GM21360 (cell line): ENCODE data around the gene CSNK2B.

Experiments
- ATAC-seq: cut with Tn5 transposase; IDR thresholded peaks from one replicate; pipeline ENCODE4 v1.9.1; 2021; ENCODE audit warnings: mild to moderate bottlenecking, moderate library complexity; ENCODE audit not compliant: unreplicated experiment

CSNK2B gene

GRCh38 chr6:31710523-31711219 is 44.8 kb downstream of the CSNK2B start:
- no peak for ATAC-seq

- no peak for ATAC-seq
These were observed 45.4 kb downstream of the CSNK2B start for GRCh38 chr6:31711233-31711632.

DNA sequence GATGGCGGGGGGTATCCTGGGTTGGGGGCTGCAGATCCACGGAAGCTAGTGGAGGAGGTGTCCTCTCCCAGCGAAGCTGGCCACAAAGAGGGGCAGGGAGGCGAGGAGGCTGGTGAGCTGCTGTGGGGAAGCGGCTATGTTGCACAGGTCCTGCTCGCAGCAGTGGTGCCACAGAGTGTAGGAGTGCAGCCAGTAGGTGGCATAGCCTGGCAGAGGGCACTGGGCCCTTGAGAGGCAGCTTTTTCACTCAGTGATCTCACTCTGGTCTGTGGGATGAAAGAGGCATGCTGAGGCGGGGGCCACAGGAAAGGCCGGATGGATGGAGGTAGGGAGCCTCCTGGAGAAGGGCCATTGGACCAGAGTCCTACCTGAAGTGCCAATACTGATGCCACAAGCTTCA is 46.4 kb downstream of the CSNK2B start:
- no peak for ATAC-seq

GRCh38 chr6:31713465-31713864 is 47.6 kb downstream of the CSNK2B start:
- ATAC-seq, result no peak

DNA sequence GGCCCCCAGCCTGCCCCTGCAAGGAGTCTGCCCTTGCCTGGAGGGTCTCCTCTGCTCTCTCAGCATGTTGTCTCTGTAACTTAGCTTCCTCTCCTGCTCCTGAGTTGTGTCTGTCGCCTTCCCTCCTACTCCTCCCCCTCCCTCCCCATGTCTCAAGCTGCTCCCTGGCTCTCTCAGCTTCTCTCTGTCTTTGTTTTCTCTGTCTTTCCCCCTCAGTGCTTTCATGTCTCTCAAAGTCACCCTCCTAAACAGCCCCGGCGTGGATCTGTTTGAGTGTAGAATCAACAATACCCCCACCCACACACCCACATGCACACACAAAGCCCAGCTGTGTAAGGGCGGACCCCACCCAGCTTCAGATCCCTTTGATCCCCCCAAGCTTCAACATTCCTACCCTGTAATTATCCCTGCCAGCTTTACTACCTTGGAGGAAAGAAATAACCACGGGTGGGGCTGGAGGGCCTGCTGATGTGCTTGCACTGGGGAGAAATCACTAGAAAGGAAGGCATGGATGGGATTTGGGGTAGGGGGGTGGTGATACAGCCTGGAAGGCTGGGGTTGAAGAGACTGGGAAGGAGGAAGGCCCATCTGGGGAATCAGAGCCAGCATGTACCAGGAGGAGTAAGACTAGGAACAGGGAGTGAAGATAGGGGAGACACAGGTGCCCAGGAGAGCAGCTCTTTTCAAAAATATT is 48.3 kb downstream of the CSNK2B start:
- no peak for ATAC-seq

- no peak for ATAC-seq
These were observed 49.4 kb downstream of the CSNK2B start, which contains the start of gene LY6G6D for GRCh38 chr6:31715022-31715958. LY6G6D (plus strand) TSS chr6:31715348; CDS start chr6:31715356, 8 bp downstream.

GRCh38 chr6:31717499-31718222 is 51.8 kb downstream of the CSNK2B start:
- ATAC-seq, result no peak

DNA sequence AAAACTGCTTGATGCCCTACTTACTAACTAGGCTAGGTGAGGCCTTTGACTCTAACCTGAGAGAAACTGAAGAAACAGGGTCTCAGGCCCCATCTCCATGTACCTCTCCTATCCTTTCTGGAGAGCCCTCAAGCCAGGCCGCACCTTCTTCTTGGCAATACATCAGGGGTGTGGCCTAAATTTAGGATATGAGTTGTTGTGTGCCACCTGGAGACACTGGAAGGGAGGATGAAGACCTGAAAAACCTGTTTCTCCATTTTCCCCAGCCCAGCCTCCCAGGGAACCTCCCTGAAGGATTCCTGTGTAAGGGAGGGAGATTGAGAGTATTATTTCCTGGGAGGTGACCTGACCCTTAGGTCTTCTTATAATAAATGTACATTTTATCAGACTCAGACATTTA is 52.4 kb downstream of the CSNK2B start:
- no peak for ATAC-seq

DNA sequence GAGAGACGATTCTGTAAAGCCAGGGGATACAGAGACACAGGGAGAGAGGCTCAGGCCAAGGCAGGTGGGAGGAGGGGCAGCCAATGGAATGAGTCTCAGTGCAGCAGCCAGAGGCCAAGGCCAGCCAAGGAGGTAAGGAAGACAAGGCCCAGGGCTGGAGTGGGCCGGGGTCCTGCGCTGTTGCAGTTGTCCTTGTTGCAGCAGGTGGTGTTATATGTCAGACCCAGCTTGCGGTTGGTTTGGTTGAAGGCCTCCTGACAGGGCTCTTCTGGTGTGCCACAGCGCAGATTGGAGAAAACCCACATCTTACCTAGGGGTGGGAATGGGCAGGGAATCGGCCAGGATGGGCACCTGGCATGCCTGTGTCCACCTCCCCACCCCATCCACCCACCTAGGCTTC is 53.1 kb downstream of the CSNK2B start:
- no peak for ATAC-seq
